Measurements from ENCODE around the gene ENDOU.
"Not testable (repeated sequence)": the region's sequence is repeated elsewhere in the genome, so short reads cannot be mapped to it uniquely, and the experiment has no call there.

Gene ENDOU

GRCh38 chr12:47686645-47687240 is 38.5 kb downstream of the ENDOU start:
- Mint-ChIP-seq H3K4me1 (peaks cover 6% of the 10 kb centered on the region), H3K36me3 (peaks cover 24% of the 10 kb centered on the region), H3K27me3 (no peaks in the 10 kb centered on the region), H3K9me3 (no peaks in the 10 kb centered on the region), H3K4me3 (no peak overlapping the region), H3K27ac (no peak overlapping the region)
- DNase-seq (ENCODE audit: low spot score in 2 of 2) (no peak), ATAC-seq (ENCODE audit: low read depth) (no peak)

GRCh38 chr12:47679785-47680184 is 45.5 kb downstream of the ENDOU start:
- Mint-ChIP-seq H3K27ac (no peak overlapping the region), H3K27me3 (no peaks in the 10 kb centered on the region), H3K36me3 (peaks cover 50% of the 10 kb centered on the region)

GRCh38 chr12:47672068-47672467 is 53.2 kb downstream of the ENDOU start:
- no peak for ATAC-seq (ENCODE audit: low read depth)
- H3K4me3 Mint-ChIP-seq: no peak overlapping the region
- H3K36me3 Mint-ChIP-seq: peaks cover 43% of the 10 kb centered on the region
- H3K9me3 Mint-ChIP-seq: no peaks in the 10 kb centered on the region
- H3K4me1 Mint-ChIP-seq: peaks cover 9% of the 10 kb centered on the region
- no peaks in the 10 kb centered on the region for H3K27me3 Mint-ChIP-seq
- peak overlapping the region; percentile 15 for H3K27ac Mint-ChIP-seq
- no peak for DNase-seq (ENCODE audit: low spot score in 2 of 2)

More at GRCh38 chr12:47679785-47680184, 45.5 kb downstream of the ENDOU start:
- ATAC-seq (ENCODE audit: low read depth) (no peak), DNase-seq (ENCODE audit: low spot score in 2 of 2) (no peak)
- H3K4me1 Mint-ChIP-seq: peaks cover 18% of the 10 kb centered on the region
- H3K9me3 Mint-ChIP-seq: no peaks in the 10 kb centered on the region
- no peak overlapping the region for H3K4me3 Mint-ChIP-seq

GRCh38 chr12:47667935-47668334 is 57.4 kb downstream of the ENDOU start:
- not testable (repeated sequence) for DNase-seq (ENCODE audit: low spot score in 2 of 2); ATAC-seq (ENCODE audit: low read depth); H3K27me3 Mint-ChIP-seq; H3K4me3 Mint-ChIP-seq; H3K27ac Mint-ChIP-seq; H3K9me3 Mint-ChIP-seq; H3K4me1 Mint-ChIP-seq
- H3K36me3 Mint-ChIP-seq: peaks cover 26% of the 10 kb centered on the region

Data from memory B cell (primary cell).